SK-N-SH (cell line): ENCODE results near the gene ARHGAP44. TPM values are rescaled to one million over a fixed set of nuclear protein-coding genes. Genes with fewer than 3 reads are reported as not detected.

Source experiments
- CTCF ChIA-PET: fragments of 300-600, 350-600 bp; formaldehyde crosslinking; extraction: SDS; loops from one replicate; lab custom pipeline; 2021; lab: Yijun Ruan, JAX
- POLR2A ChIA-PET: fragments of 350-600 bp; sonication (Branson Sonifier 250); formaldehyde crosslinking; extraction: SDS; loops from one replicate; lab custom pipeline; 2020; ENCODE audit warnings: antibody characterized with exemption, inconsistent platforms; lab: Yijun Ruan, JAX
- DNase-seq: peaks from one replicate; pipeline ENCODE4 v3.0.0; 2012
- H2AFZ ChIP-seq: fragments of 200-600 bp; sonication (generic); 2 replicates; pipeline ENCODE4 v1.8.1; 2016; ENCODE audit warnings: antibody characterized with exemption, mild to moderate bottlenecking, low read depth
- H3F3A ChIP-seq: fragments of 200-600 bp; sonication (generic); replicated peaks from 2 replicates; pipeline ENCODE3; 2016; ENCODE audit warnings: antibody characterized with exemption, mild to moderate bottlenecking; ENCODE audit not compliant: insufficient read depth
- H3K27ac ChIP-seq, 2 experiments: fragments of 200-500 bp in 1 of 2; fragments of 200-600 bp in 1 of 2; sonication (Bioruptor generic) in 1 of 2; sonication (generic), shearing (Covaris generic) in 1 of 2; 2 replicates each; pipeline versions ENCODE4 v1.5.1 to v1.6.1; 2014 to 2016; ENCODE audit warnings: low read depth in 2 of 2, inconsistent platforms in 1 of 2, low read length in 1 of 2, mild to moderate bottlenecking in 1 of 2, mixed read lengths in 1 of 2
- H3K27me3 ChIP-seq: fragments of 200-600 bp; sonication (generic), shearing (Covaris generic); 2 replicates; pipeline ENCODE4 v1.6.1; 2016; ENCODE audit warnings: mixed run types; ENCODE audit not compliant: insufficient read depth
- H3K36me3 ChIP-seq, 2 experiments: fragments of 200-500 bp in 1 of 2; fragments of 200-600 bp in 1 of 2; sonication (Bioruptor generic) in 1 of 2; sonication (generic) in 1 of 2; replicated peaks in 1 of 2; 2 replicates each; pipeline versions ENCODE3 to v1.5.1; 2014 to 2016; ENCODE audit warnings: low read length in 1 of 2, mild to moderate bottlenecking in 1 of 2; ENCODE audit not compliant: insufficient read depth in 2 of 2, control insufficient read depth in 1 of 2
- H3K4me1 ChIP-seq, 2 experiments: fragments of 200-500 bp in 1 of 2; fragments of 200-600 bp in 1 of 2; sonication (Bioruptor generic) in 1 of 2; sonication (generic), shearing (Covaris generic) in 1 of 2; 2 replicates each; pipeline versions ENCODE4 v1.5.1 to v1.6.1; 2014 to 2016; ENCODE audit warnings: low read depth in 1 of 2, low read length in 1 of 2, mixed run types in 1 of 2; ENCODE audit not compliant: insufficient read depth in 2 of 2, control insufficient read depth in 1 of 2
- H3K4me2 ChIP-seq: fragments of 200-600 bp; sonication (generic), shearing (Covaris generic); 2 replicates; pipeline ENCODE4 v1.6.1; 2017; ENCODE audit warnings: mixed run types
- H3K4me3 ChIP-seq, 2 experiments: fragments of 200-500 bp in 1 of 2; fragments of 200-600 bp in 1 of 2; sonication (Bioruptor generic) in 1 of 2; sonication (generic), shearing (Covaris generic) in 1 of 2; 2 replicates each; pipeline versions ENCODE4 v1.5.1 to v1.8.1; 2014 to 2016; ENCODE audit warnings: low read depth in 2 of 2, inconsistent platforms in 1 of 2, low read length in 1 of 2, mild to moderate bottlenecking in 1 of 2, mixed read lengths in 1 of 2, moderate library complexity in 1 of 2
- H3K79me2 ChIP-seq: fragments of 200-600 bp; sonication (generic); 2 replicates; pipeline ENCODE4 v1.8.1; 2017; ENCODE audit warnings: mild to moderate bottlenecking; ENCODE audit not compliant: insufficient read depth
- H3K9ac ChIP-seq: fragments of 200-600 bp; sonication (generic); 2 replicates; pipeline ENCODE4 v1.6.1; 2017; ENCODE audit warnings: mixed run types
- H3K9me2 ChIP-seq: fragments of 200-600 bp; sonication (generic); 2 replicates; pipeline ENCODE4 v1.6.1; 2017; ENCODE audit warnings: mixed run types
- H3K9me3 ChIP-seq: fragments of 200-600 bp; sonication (generic); 2 replicates; pipeline ENCODE4 v1.6.1; 2017; ENCODE audit warnings: mixed run types, mild to moderate bottlenecking, moderate library complexity
- H4K20me1 ChIP-seq: fragments of 200-600 bp; sonication (generic); 2 replicates; pipeline ENCODE4 v1.6.1; 2017; ENCODE audit warnings: mild to moderate bottlenecking, mixed run types; ENCODE audit not compliant: insufficient read depth
- EZH2phosphoT487 ChIP-seq: fragments of 200-600 bp; sonication (generic); IDR thresholded peaks from 2 replicates; pipeline ENCODE4 v1.6.1; 2017; ENCODE audit warnings: low read depth, mixed run types, mild to moderate bottlenecking, antibody characterized with exemption, moderate library complexity, borderline replicate concordance
- FOSL2 ChIP-seq: IDR thresholded peaks from 2 replicates; pipeline ENCODE4 v1.4.0; 2012; ENCODE audit warnings: low read depth, mild to moderate bottlenecking, moderate library complexity, borderline replicate concordance
- GATA2 ChIP-seq: sonication (generic); formaldehyde crosslinking; IDR thresholded peaks from 2 replicates; pipeline ENCODE4 v1.5.0; 2020; ENCODE audit warnings: mild to moderate bottlenecking, missing genetic modification reagents
- JUND ChIP-seq: IDR thresholded peaks from 2 replicates; pipeline ENCODE4 v1.4.0; 2012
- MAX ChIP-seq: IDR thresholded peaks from 2 replicates; pipeline ENCODE4 v1.4.0; 2012; ENCODE audit warnings: low read depth
- NFIC ChIP-seq: IDR thresholded peaks from 2 replicates; pipeline ENCODE4 v1.4.0; 2012; ENCODE audit warnings: borderline replicate concordance
- PBX3 ChIP-seq: IDR thresholded peaks from 2 replicates; pipeline ENCODE4; 2012
- REST ChIP-seq: IDR thresholded peaks from 2 replicates; pipeline ENCODE4 v1.6.1; 2012; ENCODE audit warnings: mild to moderate bottlenecking, low read depth, low read length, moderate library complexity
- RXRA ChIP-seq: IDR thresholded peaks from 2 replicates; pipeline ENCODE4 v1.4.0; 2012; ENCODE audit warnings: low read depth, mild to moderate bottlenecking, borderline replicate concordance
- TAF1 ChIP-seq: IDR thresholded peaks from 2 replicates; pipeline ENCODE4 v1.6.1; 2012; ENCODE audit warnings: low read depth, mild to moderate bottlenecking, low read length, moderate library complexity, borderline replicate concordance
- USF1 ChIP-seq: IDR thresholded peaks from 2 replicates; pipeline ENCODE4 v1.4.0; 2012; ENCODE audit warnings: low read depth, borderline replicate concordance
- YY1 ChIP-seq: IDR thresholded peaks from 2 replicates; pipeline ENCODE4 v1.4.0; 2012; ENCODE audit warnings: low read depth, mild to moderate bottlenecking
- WGBS: methylation state at CpG from one replicate; pipeline ENCODE4 v1.1.6; 2017; ENCODE audit warnings: low lambda C conversion rate; 5-methylcytosine and 5-hydroxymethylcytosine counted together
- polyA plus RNA-seq, 3 experiments: library from polyadenylated mRNA; depleted of rRNA; stranded (reverse); fragments of >200 nt; gene quantifications; 2 replicates each; pipeline ENCODE4 v1.2.3, GENCODE V29; 2012

ARHGAP44 gene
- polyA plus RNA-seq, 1 of the 3 experiments (the other 2 are of a cell fraction) = 0.28 TPM

- ChIA-PET CTCF (interaction anchor here (1.5 kb wide), 1 partner anchor 38 kb away, joined by 5 read pairs; no protein-coding TSS in a partner anchor), POLR2A (no interaction called here)
- H3K4me2 ChIP-seq = no peak overlapping the region
- no peaks in the 10 kb centered on the region for H3K9me2 ChIP-seq
- no peak overlapping the region for H3K9ac ChIP-seq
- H3K4me3 ChIP-seq = no peak overlapping the region
- no peak overlapping the region for H3K27ac ChIP-seq
- H3F3A ChIP-seq = no peaks in the 10 kb centered on the region
- H3K4me1 ChIP-seq = no peaks in the 10 kb centered on the region
- H4K20me1 ChIP-seq = no peaks in the 10 kb centered on the region
- H3K36me3 ChIP-seq = no peaks in the 10 kb centered on the region
- peaks cover 15% of the 10 kb centered on the region; the same call in 1 of the 2 replicates for H3K27me3 ChIP-seq
- DNase-seq = no peak
- WGBS = 32% methylated on average over 9 of the region's 10 CpGs
- no peak for TF ChIP-seq NFIC
- no peak for TF ChIP-seq EZH2phosphoT487
- TF ChIP-seq RXRA = no peak
- no peak for TF ChIP-seq USF1
- TF ChIP-seq MAX = no peak
- TF ChIP-seq JUND = no peak
- no peak for TF ChIP-seq PBX3
- TF ChIP-seq GATA2 = no peak
- no peak for TF ChIP-seq REST
- no peak overlapping the region for H2AFZ ChIP-seq
- H3K79me2 ChIP-seq = no peaks in the 10 kb centered on the region
- no peaks in the 10 kb centered on the region for H3K9me3 ChIP-seq
Measured at GRCh38 chr17:12964840-12965239, 175.5 kb downstream of the ARHGAP44 start.

GRCh38 chr17:12965988-12966387 is 176.7 kb downstream of the ARHGAP44 start:
- ChIA-PET CTCF (interaction anchor here (0.6 to 1.5 kb wide), 2 partner anchors 16 to 37 kb away, joined by 3 to 5 read pairs; no protein-coding TSS in a partner anchor), POLR2A (no interaction called here)
- Histone ChIP-seq H3K27ac (no peak overlapping the region), H4K20me1 (no peaks in the 10 kb centered on the region), H3K4me2 (no peak overlapping the region), H3K9me3 (no peaks in the 10 kb centered on the region), H3K36me3 (no peaks in the 10 kb centered on the region), H3K79me2 (no peaks in the 10 kb centered on the region), H3K27me3 (peaks cover 21% of the 10 kb centered on the region; the same call in 1 of the 2 replicates), H3K9me2 (no peaks in the 10 kb centered on the region), H3K9ac (no peak overlapping the region), H3F3A (no peaks in the 10 kb centered on the region), H2AFZ (no peak overlapping the region), H3K4me1 (no peaks in the 10 kb centered on the region), H3K4me3 (no peak overlapping the region)
- 38% methylated on average over 3 of the region's 3 CpGs for WGBS
- DNase-seq = no peak
- TF ChIP-seq PBX3 = no peak
- TF ChIP-seq FOSL2 = no peak
- TF ChIP-seq TAF1 = no peak
- no peak for TF ChIP-seq YY1
